Uterus (tissue), 4 donors: Measurements from ENCODE around the gene AFF4. TPM values are rescaled to one million over a fixed set of nuclear protein-coding genes. Genes with fewer than 3 reads are reported as not detected.

ENCODE experiments used
- DNase-seq, 2 donors: peaks; one replicate each; pipeline ENCODE4 v3.0.0-alpha.2; 2019 to 2020
- H3K27ac ChIP-seq, 2 donors: fragments of 200-600 bp; sonication (generic); 1 replicate in 1 of 2; 2 replicates in 1 of 2; pipeline ENCODE4 v1.5.1; 2016 to 2018
- H3K27me3 ChIP-seq, 2 donors: fragments of 200-600 bp; sonication (generic); one replicate each; pipeline ENCODE4 v1.5.1; 2018 to 2019; ENCODE audit warnings: control low read depth in 1 of 2
- H3K36me3 ChIP-seq, 2 donors: fragments of 200-600 bp; sonication (generic); one replicate each; pipeline ENCODE4 v1.5.1; 2019; ENCODE audit warnings: control low read depth in 1 of 2
- H3K4me1 ChIP-seq, 2 donors: fragments of 200-600 bp; sonication (generic); one replicate each; pipeline ENCODE4 v1.5.1; 2018 to 2019; ENCODE audit warnings: control low read depth in 1 of 2
- H3K4me3 ChIP-seq, 2 donors: fragments of 200-600 bp; sonication (generic); 1 replicate in 1 of 2; 2 replicates in 1 of 2; pipeline ENCODE4 v1.5.1; 2018 to 2019; ENCODE audit warnings: mild to moderate bottlenecking in 1 of 2
- H3K9me3 ChIP-seq, 2 donors: fragments of 200-600 bp; sonication (generic); one replicate each; pipeline ENCODE4 v1.5.1; 2019; ENCODE audit warnings: control low read depth in 1 of 2
- POLR2A ChIP-seq, 2 donors: fragments of 450-650 bp; IDR thresholded peaks; one replicate each; pipeline ENCODE4 v1.6.1; 2016; ENCODE audit warnings: antibody characterized with exemption in 2 of 2, mild to moderate bottlenecking in 1 of 2, moderate library complexity in 1 of 2
- intact Hi-C: fragments of 100-400 bp; cut with DNase I; formaldehyde crosslinking; loops from one replicate; pipeline ENCODE4 v1.15.1; 2023; ENCODE audit warnings: low total_unique reads
- total RNA-seq, 4 donors: library from RNA; depleted of rRNA in 3 of 4; stranded (reverse); fragments of >200 nt in 3 of 4; gene quantifications; one replicate each; pipeline versions ENCODE4 v1.1.0 to v1.2.4, GENCODE V29; 2014 to 2023
- TF ChIP-seq, protein P1 (sequence below), 4 experiments: fragments of 200-600 bp in 2 of 4; fragments of 450-650 bp in 2 of 4; sonication (generic) in 2 of 4; IDR thresholded peaks; one replicate each; pipeline ENCODE4 v1.5.1; 2016 to 2019; ENCODE audit warnings: antibody characterized with exemption in 4 of 4, mild to moderate bottlenecking in 2 of 4, moderate library complexity in 1 of 4
- donor health status: DM: yes; HTN: yes; CAD: no.

Gene AFF4
- total RNA-seq, 4 donors from 2014 or later = 39.1 to 104 (median 66.5) TPM

DNA sequence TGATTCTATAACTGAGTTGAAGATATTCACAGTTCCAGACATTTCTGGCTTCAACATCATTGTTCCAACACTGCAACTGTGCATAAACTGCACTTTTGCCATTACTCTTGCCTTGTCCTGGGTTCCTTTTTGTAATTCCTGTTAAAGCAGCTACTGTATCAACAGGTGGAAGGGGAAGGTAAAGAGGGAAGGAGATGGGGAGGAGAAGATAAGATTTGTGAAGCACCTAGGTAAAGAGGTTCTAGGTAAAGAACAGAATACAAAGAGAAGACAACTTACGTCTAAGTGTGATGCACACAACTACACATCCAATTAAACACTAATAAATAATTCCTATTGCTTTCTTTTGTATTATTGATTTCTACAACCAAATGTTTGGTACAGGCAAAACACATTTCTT lies 53.7 kb downstream of the AFF4 start:
- no peaks in the 10 kb centered on the region for H3K36me3 ChIP-seq
- no peak for TF ChIP-seq POLR2A (IDR thresholded peaks at IDR 0.05)
- TF ChIP-seq, protein P1, sequence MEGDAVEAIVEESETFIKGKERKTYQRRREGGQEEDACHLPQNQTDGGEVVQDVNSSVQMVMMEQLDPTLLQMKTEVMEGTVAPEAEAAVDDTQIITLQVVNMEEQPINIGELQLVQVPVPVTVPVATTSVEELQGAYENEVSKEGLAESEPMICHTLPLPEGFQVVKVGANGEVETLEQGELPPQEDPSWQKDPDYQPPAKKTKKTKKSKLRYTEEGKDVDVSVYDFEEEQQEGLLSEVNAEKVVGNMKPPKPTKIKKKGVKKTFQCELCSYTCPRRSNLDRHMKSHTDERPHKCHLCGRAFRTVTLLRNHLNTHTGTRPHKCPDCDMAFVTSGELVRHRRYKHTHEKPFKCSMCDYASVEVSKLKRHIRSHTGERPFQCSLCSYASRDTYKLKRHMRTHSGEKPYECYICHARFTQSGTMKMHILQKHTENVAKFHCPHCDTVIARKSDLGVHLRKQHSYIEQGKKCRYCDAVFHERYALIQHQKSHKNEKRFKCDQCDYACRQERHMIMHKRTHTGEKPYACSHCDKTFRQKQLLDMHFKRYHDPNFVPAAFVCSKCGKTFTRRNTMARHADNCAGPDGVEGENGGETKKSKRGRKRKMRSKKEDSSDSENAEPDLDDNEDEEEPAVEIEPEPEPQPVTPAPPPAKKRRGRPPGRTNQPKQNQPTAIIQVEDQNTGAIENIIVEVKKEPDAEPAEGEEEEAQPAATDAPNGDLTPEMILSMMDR (IDR thresholded peaks at IDR 0.05) = no peak
- no peak overlapping the region for H3K4me3 ChIP-seq
- no peak for DNase-seq
- intact Hi-C loops = no loop called here
- H3K27ac ChIP-seq = no peak overlapping the region
- H3K27me3 ChIP-seq = no peaks in the 10 kb centered on the region
- H3K4me1 ChIP-seq = no peaks in the 10 kb centered on the region
- H3K9me3 ChIP-seq = no peaks in the 10 kb centered on the region

DNA sequence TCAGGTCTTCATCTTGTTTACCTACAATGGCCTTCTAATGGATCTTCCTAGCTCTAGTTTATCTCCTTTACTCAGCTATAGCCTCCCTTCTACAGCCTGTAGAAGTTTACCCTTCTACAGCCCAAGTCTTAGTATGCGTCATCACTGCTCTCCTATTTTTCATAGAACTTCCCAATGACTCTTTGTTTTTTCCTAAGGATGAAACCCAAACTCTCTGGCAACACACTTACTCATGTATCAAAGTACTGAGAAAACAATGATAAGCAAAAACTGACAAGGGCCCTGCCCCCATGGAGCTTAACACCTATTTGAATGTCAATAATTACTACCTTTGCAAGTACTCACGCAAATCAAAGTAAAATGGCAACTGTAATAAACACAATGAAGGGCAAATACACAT lies 56.3 kb downstream of the AFF4 start:
- H3K4me1 ChIP-seq = no peaks in the 10 kb centered on the region
- no peak overlapping the region for H3K4me3 ChIP-seq
- no peaks in the 10 kb centered on the region for H3K36me3 ChIP-seq
- no peak for TF ChIP-seq POLR2A (IDR thresholded peaks at IDR 0.05)
- TF ChIP-seq, protein P1 (IDR thresholded peaks at IDR 0.05) = no peak
- intact Hi-C loops = no loop called here
- no peaks in the 10 kb centered on the region for H3K9me3 ChIP-seq
- no peak for DNase-seq
- no peaks in the 10 kb centered on the region for H3K27me3 ChIP-seq
- no peak overlapping the region for H3K27ac ChIP-seq

DNA sequence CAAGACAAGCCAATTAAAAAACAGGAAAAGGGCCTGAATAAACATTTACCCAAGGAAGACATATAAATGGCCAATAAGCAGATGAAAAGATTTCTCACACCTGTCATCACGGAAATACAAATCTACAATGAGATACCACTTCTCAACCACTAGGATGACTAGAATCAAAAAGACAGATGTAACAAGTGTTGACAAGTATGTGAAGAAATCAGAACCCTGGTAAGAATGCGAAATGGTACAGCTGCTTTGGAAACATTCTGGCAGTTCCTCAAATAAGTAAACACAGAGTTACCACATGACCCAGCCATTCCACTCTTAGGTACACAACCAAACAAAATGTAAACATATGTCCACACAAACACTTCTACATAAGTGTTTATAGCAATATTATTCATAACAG lies 57.5 kb downstream of the AFF4 start:
- Histone ChIP-seq H3K4me3 (no peak overlapping the region), H3K9me3 (no peaks in the 10 kb centered on the region), H3K4me1 (no peaks in the 10 kb centered on the region), H3K36me3 (no peaks in the 10 kb centered on the region), H3K27ac (no peak overlapping the region), H3K27me3 (no peaks in the 10 kb centered on the region)
- DNase-seq = no peak
- intact Hi-C loops = no loop called here
- no peak for TF ChIP-seq POLR2A (IDR thresholded peaks at IDR 0.05)
- TF ChIP-seq, protein P1 (IDR thresholded peaks at IDR 0.05) = no peak

DNA sequence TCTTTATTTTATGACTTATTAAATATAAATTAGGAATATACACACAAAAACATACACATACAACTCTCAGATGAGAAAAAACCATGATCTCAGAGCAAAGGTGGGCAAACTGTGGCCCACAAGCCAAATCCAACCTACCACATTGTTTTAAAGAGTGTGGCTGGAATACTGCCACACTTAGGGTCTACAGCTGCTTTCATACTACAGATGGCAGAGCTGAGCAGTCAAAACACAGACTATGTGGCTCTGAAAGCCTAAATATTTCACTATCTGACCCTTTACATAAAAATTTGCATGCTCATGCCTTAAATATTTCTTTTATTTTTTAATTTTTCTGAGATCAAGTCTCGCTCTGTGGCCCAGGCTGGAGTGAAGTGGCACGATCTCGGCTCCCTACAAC lies 61.7 kb downstream of the AFF4 start:
- Histone ChIP-seq H3K4me3 (no peak overlapping the region), H3K27ac (no peak overlapping the region), H3K4me1 (no peaks in the 10 kb centered on the region), H3K9me3 (no peaks in the 10 kb centered on the region), H3K27me3 (no peaks in the 10 kb centered on the region), H3K36me3 (no peaks in the 10 kb centered on the region)
- no peak for DNase-seq
- TF ChIP-seq POLR2A (IDR thresholded peaks at IDR 0.05) = no peak
- TF ChIP-seq, protein P1 (IDR thresholded peaks at IDR 0.05) = no peak
- intact Hi-C loops = no loop called here

DNA sequence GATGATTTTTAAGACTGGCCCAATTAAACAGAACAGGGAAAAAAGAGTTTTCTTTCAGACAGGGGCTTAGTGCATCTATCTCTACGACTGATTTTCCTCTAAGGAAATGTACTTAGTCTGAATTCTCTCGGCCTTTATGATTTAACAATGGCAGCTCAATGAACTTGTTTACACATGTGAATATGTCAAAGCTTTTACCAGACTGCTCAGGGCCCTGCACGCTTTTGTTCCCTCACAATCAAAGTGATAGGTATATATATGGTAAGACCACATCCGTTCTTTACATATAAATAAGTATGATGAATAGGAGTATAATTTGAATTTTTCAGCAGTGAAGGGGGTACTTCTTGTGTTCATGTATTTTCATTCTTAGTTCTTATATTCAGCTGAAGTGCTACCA lies 62.4 kb downstream of the AFF4 start:
- intact Hi-C loops = no loop called here
- Histone ChIP-seq H3K36me3 (no peaks in the 10 kb centered on the region), H3K27ac (no peak overlapping the region), H3K4me1 (no peaks in the 10 kb centered on the region), H3K27me3 (no peaks in the 10 kb centered on the region), H3K4me3 (no peak overlapping the region), H3K9me3 (no peaks in the 10 kb centered on the region)
- TF ChIP-seq, protein P1 (IDR thresholded peaks at IDR 0.05) = no peak
- TF ChIP-seq POLR2A (IDR thresholded peaks at IDR 0.05) = no peak
- no peak for DNase-seq
